Left ventricle myocardium inferior (tissue), 1 donor: ENCODE results near the gene ELN. TPM values are rescaled to one million over a fixed set of nuclear protein-coding genes. Genes with fewer than 3 reads are reported as not detected.
A peak's percentile ranks its signal among the peaks of the same experiment; 100 is the strongest.

Experiments used
- DNase-seq: peaks from one replicate; pipeline ENCODE4 v3.0.0-alpha.2; 2020
- H3K27ac ChIP-seq: fragments of 200-600 bp; replicated peaks from 2 replicates; pipeline ENCODE4 v1.8.0; 2021
- H3K27me3 ChIP-seq: fragments of 200-600 bp; 2 replicates; pipeline ENCODE4 v1.8.0; 2021; ENCODE audit warnings: low read depth
- H3K36me3 ChIP-seq: fragments of 200-600 bp; 2 replicates; pipeline ENCODE4 v1.8.0; 2021
- H3K4me1 ChIP-seq: fragments of 200-600 bp; 2 replicates; pipeline ENCODE4 v1.8.0; 2021
- H3K4me3 ChIP-seq: fragments of 200-600 bp; 2 replicates; pipeline ENCODE4 v1.8.0; 2021; ENCODE audit warnings: mild to moderate bottlenecking, moderate library complexity
- H3K9me3 ChIP-seq: fragments of 200-600 bp; replicated peaks from 2 replicates; pipeline ENCODE4 v1.8.0; 2021
- CTCF ChIP-seq: fragments of 200-600 bp; IDR thresholded peaks from 2 replicates; pipeline ENCODE4 v1.8.0; 2021; ENCODE audit warnings: antibody characterized with exemption, mild to moderate bottlenecking, borderline replicate concordance
- intact Hi-C: fragments of 100-400 bp; cut with micrococcal nuclease; formaldehyde crosslinking; loops from one replicate; pipeline ENCODE4 v1.11.0; 2022
- total RNA-seq: library from RNA; stranded (reverse); fragmentation: NEBNext Ultra II Directional; extraction: Animal tissue kit (Norgen Biotek cat#: 25700); gene quantifications from one replicate; pipeline ENCODE4 v1.2.1, GENCODE V29; 2021
- donor health status: DM: no; HTN: yes; CAD: no; lungs with severe emphysema.

Gene ELN
- total RNA-seq, 1 donor from 2014 or later = 51.6 TPM

- no peak overlapping the region for H3K4me3 ChIP-seq
- peaks cover 43% of the 10 kb centered on the region for H3K4me1 ChIP-seq
- H3K9me3 ChIP-seq = no peaks in the 10 kb centered on the region
- no peak for TF ChIP-seq CTCF
- H3K36me3 ChIP-seq = no peaks in the 10 kb centered on the region
- peak overlapping the region; percentile 19 for H3K27ac ChIP-seq
- intact Hi-C loops = no loop called here
- peak; percentile 68 for DNase-seq
- no peaks in the 10 kb centered on the region for H3K27me3 ChIP-seq
Measured at GRCh38 chr7:73988197-73988596, 39.8 kb upstream of the ELN start.

- peaks cover 21% of the 10 kb centered on the region for H3K4me1 ChIP-seq
- peaks cover 2% of the 10 kb centered on the region for H3K27me3 ChIP-seq
- DNase-seq = no peak
- no peak for TF ChIP-seq CTCF
- no peak overlapping the region for H3K4me3 ChIP-seq
- no peaks in the 10 kb centered on the region for H3K36me3 ChIP-seq
- intact Hi-C loops = no loop called here
- H3K9me3 ChIP-seq = peaks cover 23% of the 10 kb centered on the region
- H3K27ac ChIP-seq = peak overlapping the region; percentile 38
Measured at GRCh38 chr7:73991522-73992100, 36.4 kb upstream of the ELN start.

- Histone ChIP-seq H3K4me3 (no peak overlapping the region), H3K36me3 (no peaks in the 10 kb centered on the region), H3K27me3 (peaks cover 7% of the 10 kb centered on the region), H3K9me3 (peaks cover 23% of the 10 kb centered on the region), H3K4me1 (peaks cover 17% of the 10 kb centered on the region), H3K27ac (peak overlapping the region; percentile 38)
- no peak for DNase-seq
- intact Hi-C loops = no loop called here
- no peak for TF ChIP-seq CTCF
Measured at GRCh38 chr7:73992101-73992562, 35.8 kb upstream of the ELN start.

- intact Hi-C loops = no loop called here
- peaks cover 23% of the 10 kb centered on the region for H3K27me3 ChIP-seq
- no peaks in the 10 kb centered on the region for H3K36me3 ChIP-seq
- H3K4me3 ChIP-seq = no peak overlapping the region
- no peak for DNase-seq
- H3K9me3 ChIP-seq = peaks cover 23% of the 10 kb centered on the region
- TF ChIP-seq CTCF = no peak
- H3K27ac ChIP-seq = no peak overlapping the region
- peaks cover 9% of the 10 kb centered on the region for H3K4me1 ChIP-seq
Measured at GRCh38 chr7:73994023-73994422, 34.0 kb upstream of the ELN start.

- Histone ChIP-seq H3K36me3 (no peaks in the 10 kb centered on the region), H3K27ac (no peak overlapping the region)
Measured at GRCh38 chr7:73994761-73995160, 33.2 kb upstream of the ELN start.

More at GRCh38 chr7:73994761-73995160, 33.2 kb upstream of the ELN start:
- H3K27me3 ChIP-seq = peaks cover 29% of the 10 kb centered on the region
- intact Hi-C loops = no loop called here
- H3K4me1 ChIP-seq = peaks cover 9% of the 10 kb centered on the region
- no peak for TF ChIP-seq CTCF
- DNase-seq = no peak
- H3K4me3 ChIP-seq = no peak overlapping the region
- peaks cover 23% of the 10 kb centered on the region for H3K9me3 ChIP-seq
